K562 (cell line): ENCODE data around the gene CHRNA10. TPM values are rescaled to one million over a fixed set of nuclear protein-coding genes. Genes with fewer than 3 reads are reported as not detected.

ENCODE experiments used
- ATAC-seq: fragments of 200-7000 bp; cut with Tn5 transposase; 3 replicates; pipeline ENCODE4 v1.9.1; 2020; ENCODE audit warnings: moderate library complexity
- BruUV-seq: library from RNA; stranded (reverse); fragments of 400-500 nt; replicated peaks from 2 replicates; lab custom pipeline; 2021; lab: Mats Ljungman, UMichigan
- CTCF ChIA-PET: fragments of 300-600 bp; formaldehyde crosslinking; extraction: SDS; loops from one replicate; lab custom pipeline; 2021; ENCODE audit warnings: low intra/inter-chr PET ratio; lab: Yijun Ruan, JAX
- POLR2A ChIA-PET: fragments of 300-600, 350-650 bp; sonication (Branson Sonifier 250); formaldehyde crosslinking; extraction: SDS; loops from one replicate; lab custom pipeline; 2021; ENCODE audit warnings: antibody characterized with exemption, inconsistent platforms; lab: Yijun Ruan, JAX
- DNase-seq, 4 experiments: peaks; one replicate each; pipeline versions ENCODE4 v3.0.0 to v3.0.0-alpha.2; 2011 to 2018; ENCODE audit warnings: low spot score in 3 of 4, mixed read lengths in 3 of 4; ENCODE audit errors: extremely low read depth in 1 of 4
- FAIRE-seq: peaks from 2 replicates; lab custom pipeline; 2011; peaks lifted over from hg19 to GRCh38; lab: Jason Lieb, UNC
- H2AFZ ChIP-seq: 2 replicates; pipeline ENCODE4 v1.6.0; 2011; ENCODE audit warnings: low read depth, low read length, control low read depth, inconsistent platforms
- H3K27ac ChIP-seq: fragments of 200-600 bp; 3 replicates; pipeline ENCODE4 v1.8.0; 2011; ENCODE audit warnings: low read depth, mild to moderate bottlenecking, control low read depth, inconsistent platforms, low read length, moderate library complexity, mixed read lengths; ENCODE audit errors: extremely low read depth
- H3K27me3 ChIP-seq, 2 experiments: fragments of 300-600 bp in 1 of 2; 2 replicates in 1 of 2; 3 replicates in 1 of 2; pipeline versions ENCODE4 v1.6.0 to v1.8.0; 2011; ENCODE audit warnings: inconsistent platforms in 2 of 2, low read length in 2 of 2, mild to moderate bottlenecking in 1 of 2, mixed read lengths in 1 of 2, moderate library complexity in 1 of 2; ENCODE audit not compliant: control insufficient read depth in 2 of 2, insufficient read depth in 2 of 2
- H3K36me3 ChIP-seq: fragments of 300-600 bp; 3 replicates; pipeline ENCODE4 v1.8.0; 2011; ENCODE audit warnings: mild to moderate bottlenecking, low read length, inconsistent platforms; ENCODE audit not compliant: control insufficient read depth, insufficient read depth
- H3K4me1 ChIP-seq, 2 experiments: fragments of 200-600 bp in 1 of 2; replicated peaks in 1 of 2; 2 replicates in 1 of 2; 3 replicates in 1 of 2; pipeline versions ENCODE4 v1.5.1 to v1.8.0; 2011; ENCODE audit warnings: inconsistent platforms in 2 of 2, low read length in 2 of 2, mild to moderate bottlenecking in 1 of 2, mixed read lengths in 1 of 2, moderate library complexity in 1 of 2; ENCODE audit not compliant: control insufficient read depth in 2 of 2, insufficient read depth in 2 of 2
- H3K4me2 ChIP-seq: 2 replicates; pipeline ENCODE4 v1.6.1; 2011; ENCODE audit warnings: low read length, control low read depth, inconsistent platforms, mixed read lengths; ENCODE audit not compliant: insufficient read depth
- H3K4me3 ChIP-seq: fragments of 200-600 bp; sonication (generic), shearing (Covaris generic); 2 replicates; pipeline ENCODE4 v1.5.1; 2016; ENCODE audit warnings: control low read depth, inconsistent platforms
- H3K79me2 ChIP-seq: fragments of 200-600 bp; 3 replicates; pipeline ENCODE4 v1.8.0; 2011; ENCODE audit warnings: low read length, inconsistent platforms; ENCODE audit not compliant: control insufficient read depth, insufficient read depth
- H3K9ac ChIP-seq, 2 experiments: 2 replicates each; pipeline versions ENCODE4 v1.6.0 to v1.6.1; 2011; ENCODE audit warnings: low read depth in 2 of 2, low read length in 2 of 2, control low read depth in 1 of 2, inconsistent platforms in 1 of 2, mild to moderate bottlenecking in 1 of 2, mixed read lengths in 1 of 2; ENCODE audit not compliant: insufficient read depth in 1 of 2
- H3K9me1 ChIP-seq: one replicate; pipeline ENCODE4 v1.6.0; 2011; ENCODE audit warnings: inconsistent platforms, mild to moderate bottlenecking, low read length, moderate library complexity; ENCODE audit not compliant: control insufficient read depth, insufficient read depth
- H3K9me3 ChIP-seq: replicated peaks from 2 replicates; pipeline ENCODE4 v1.5.1; 2011; ENCODE audit warnings: low read depth, low read length, inconsistent platforms; ENCODE audit not compliant: control insufficient read depth, insufficient read depth
- H4K20me1 ChIP-seq: replicated peaks from 2 replicates; pipeline ENCODE4 v1.6.1; 2011; ENCODE audit warnings: low read length, inconsistent platforms, mixed read lengths; ENCODE audit not compliant: control insufficient read depth, insufficient read depth
- CEBPZ ChIP-seq: fragments of 150-350 bp; IDR thresholded peaks from 2 replicates; pipeline ENCODE4 v1.6.1; 2014; ENCODE audit warnings: low read depth, mild to moderate bottlenecking, low read length, borderline replicate concordance
- SMARCA5 ChIP-seq: fragments of 450-650 bp; IDR thresholded peaks from 2 replicates; pipeline ENCODE4 v1.6.1; 2016
- TSHZ1 ChIP-seq: fragments of 250-450 bp; sonication (Bioruptor Pico); IDR thresholded peaks from 2 replicates; pipeline ENCODE4 v1.4.0; 2020; ENCODE audit warnings: mild to moderate bottlenecking, moderate library complexity
- ZNF311 ChIP-seq: fragments of 250-450 bp; sonication (Bioruptor Pico); IDR thresholded peaks from 2 replicates; pipeline ENCODE4 v1.4.0; 2020; ENCODE audit warnings: mild to moderate bottlenecking, moderate library complexity
- WGBS: fragments of 100-300 bp; shearing (Covaris generic); methylation state at CpG from one replicate; pipeline ENCODE4 v1.1.6; 2016; ENCODE audit warnings: low coverage, mixed read lengths; ENCODE audit not compliant: insufficient coverage; ENCODE audit errors: missing lambda C conversion rate; 5-methylcytosine and 5-hydroxymethylcytosine counted together
- in situ Hi-C: fragments of 300-500 bp; cut with MboI; formaldehyde crosslinking; loops from 4 replicates; pipeline ENCODE4 v1.15.0; 2018; ENCODE audit warnings: inconsistent platforms, mixed read lengths
- intact Hi-C: fragments of 100-400 bp; cut with micrococcal nuclease; formaldehyde crosslinking; loops from 2 replicates; pipeline ENCODE4 v1.14.2; 2022
- polyA plus RNA-seq, 8 experiments: library from polyadenylated mRNA; depleted of rRNA in 4 of 8; stranded (reverse) in 5 of 8; unstranded in 3 of 8; fragments of >200 nt; fragmentation: Nextera tagmentation in 2 of 8; fragmentation: Illumina TruSeq in 1 of 8; extraction: Ambion mirVana in 2 of 8; extraction: Trizol in 1 of 8; gene quantifications; 2 replicates each; pipeline versions ENCODE4 v1.2.1 to v1.2.3, GENCODE V29; 2011 to 2014; ENCODE audit warnings: inconsistent platforms in 1 of 8, missing spikeins in 1 of 8
- total RNA-seq, 7 experiments: library from RNA; depleted of rRNA in 6 of 7; stranded (reverse); fragments of >200 nt in 6 of 7; fragmentation: Illumina TruSeq in 2 of 7; extraction: Trizol in 2 of 7; gene quantifications; 2 replicates each; pipeline versions ENCODE4 v1.2.1 to v1.2.3, GENCODE V29; 2011 to 2021; ENCODE audit warnings: low replicate concordance in 1 of 7
- TF ChIP-seq, protein P1 (sequence below): fragments of 450-650 bp; IDR thresholded peaks from 2 replicates; pipeline ENCODE4 v1.6.1; 2016; ENCODE audit warnings: antibody characterized with exemption

The CHRNA10 gene
- total and polyA plus RNA-seq, 9 of the 15 experiments (the other 6 are each of a cell fraction or from before 2014, with no cell fraction given): 0.35 to 1.9 (median 0.81) TPM

- TF ChIP-seq, protein P1, sequence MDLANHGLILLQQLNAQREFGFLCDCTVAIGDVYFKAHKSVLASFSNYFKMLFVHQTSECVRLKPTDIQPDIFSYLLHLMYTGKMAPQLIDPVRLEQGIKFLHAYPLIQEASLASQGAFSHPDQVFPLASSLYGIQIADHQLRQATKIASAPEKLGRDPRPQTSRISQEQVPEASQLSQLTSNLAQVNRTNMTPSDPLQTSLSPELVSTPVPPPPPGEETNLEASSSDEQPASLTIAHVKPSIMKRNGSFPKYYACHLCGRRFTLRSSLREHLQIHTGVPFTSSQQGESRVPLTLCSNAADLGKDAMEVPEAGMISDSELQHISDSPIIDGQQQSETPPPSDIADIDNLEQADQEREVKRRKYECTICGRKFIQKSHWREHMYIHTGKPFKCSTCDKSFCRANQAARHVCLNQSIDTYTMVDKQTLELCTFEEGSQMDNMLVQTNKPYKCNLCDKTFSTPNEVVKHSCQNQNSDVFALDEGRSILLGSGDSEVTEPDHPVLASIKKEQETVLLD: no peak
- TF ChIP-seq, all 486 proteins: peak for 0
- no TSS peak for BruUV-seq
- intact Hi-C loops: no loop called here
- 20% methylated on average over 8 of the region's 8 CpGs for WGBS
- in situ Hi-C loops: no loop called here
- no peaks in the 10 kb centered on the region for H3K9me1 ChIP-seq
- ATAC-seq (no peak), FAIRE-seq (peak; percentile 15), DNase-seq (no peak)
- H3K4me1 ChIP-seq: peaks cover 0 to 5% of the 10 kb centered on the region in 2 experiments; a peak in 2 of 5 replicates
- peaks cover 0 to 5% of the 10 kb centered on the region in 2 experiments; a peak in 1 of 5 replicates for H3K27me3 ChIP-seq
- H3K36me3 ChIP-seq: no peaks in the 10 kb centered on the region
- no peak overlapping the region for H3K4me3 ChIP-seq
- H3K4me2 ChIP-seq: no peak overlapping the region
- H2AFZ ChIP-seq: no peak overlapping the region
- CTCF ChIA-PET: no interaction called here
- H3K79me2 ChIP-seq: no peaks in the 10 kb centered on the region
- POLR2A ChIA-PET: interaction anchor here (0.6 kb wide), 1 partner anchor 1652 kb away, joined by 3 read pairs; no protein-coding TSS in a partner anchor
- H4K20me1 ChIP-seq: no peaks in the 10 kb centered on the region
- H3K9ac ChIP-seq: no peak overlapping the region
- H3K27ac ChIP-seq: no peak overlapping the region
- H3K9me3 ChIP-seq: no peaks in the 10 kb centered on the region
These were observed 47.3 kb downstream of the CHRNA10 start for GRCh38 chr11:3623767-3624458.

GRCh38 chr11:3623121-3623520 is 48.1 kb downstream of the CHRNA10 start:
- Histone ChIP-seq H3K9me3 (no peaks in the 10 kb centered on the region), H2AFZ (no peak overlapping the region), H3K27me3 (peaks cover 0 to 5% of the 10 kb centered on the region in 2 experiments; a peak in 1 of 5 replicates), H3K9ac (no peak overlapping the region), H4K20me1 (no peaks in the 10 kb centered on the region), H3K4me2 (no peak overlapping the region), H3K4me3 (no peak overlapping the region), H3K79me2 (no peaks in the 10 kb centered on the region), H3K4me1 (peaks cover 0 to 5% of the 10 kb centered on the region in 2 experiments; a peak in 2 of 5 replicates), H3K27ac (no peak overlapping the region), H3K9me1 (no peaks in the 10 kb centered on the region), H3K36me3 (no peaks in the 10 kb centered on the region)
- in situ Hi-C loops (no loop called here), intact Hi-C loops (no loop called here)
- no peak for FAIRE-seq
- WGBS: 41% methylated on average over 4 of the region's 5 CpGs
- no TSS peak for BruUV-seq
- DNase-seq: no peak
- ChIA-PET POLR2A (interaction anchor here (0.6 kb wide), 1 partner anchor 1653 kb away, joined by 3 read pairs; no protein-coding TSS in a partner anchor), CTCF (no interaction called here)
- ATAC-seq: no peak
- TF ChIP-seq CEBPZ: no peak
- no peak for TF ChIP-seq TSHZ1 (CRISPR knock-in tag)
- no peak for TF ChIP-seq SMARCA5
- no peak for TF ChIP-seq ZNF311 (CRISPR knock-in tag)
